ENCODE data around the gene CCDC117.

The CCDC117 gene

GRCh38 chr22:28769394-28770085 lies 3.0 kb upstream of the CCDC117 start:
- DNase-seq (ENCODE audit: low read depth in 2 of 2), result no peak

GRCh38 chr22:28771195-28771791 lies 1.2 kb upstream of the CCDC117 start:
- no peak for DNase-seq (ENCODE audit: low read depth in 2 of 2)

- no peak for DNase-seq (ENCODE audit: low read depth in 2 of 2)
These were observed 969 bp downstream of the CCDC117 start for GRCh38 chr22:28773461-28773867.

- no peak for DNase-seq (ENCODE audit: low read depth in 2 of 2)
These were observed 1.9 kb downstream of the CCDC117 start for GRCh38 chr22:28774378-28774777.

GRCh38 chr22:28779833-28780232 lies 7.3 kb downstream of the CCDC117 start:
- no peak for DNase-seq (ENCODE audit: low read depth in 2 of 2)

- no peak for DNase-seq (ENCODE audit: low read depth in 2 of 2)
These were observed 7.8 kb downstream of the CCDC117 start for GRCh38 chr22:28780296-28780695.

- no peak for DNase-seq (ENCODE audit: low read depth in 2 of 2)
These were observed 11.5 kb downstream of the CCDC117 start for GRCh38 chr22:28783786-28784671.

GRCh38 chr22:28788601-28789000 lies 16.1 kb downstream of the CCDC117 start:
- DNase-seq (ENCODE audit: low read depth in 2 of 2), result no peak

GRCh38 chr22:28791124-28791523 lies 18.6 kb downstream of the CCDC117 start:
- DNase-seq (ENCODE audit: low read depth in 2 of 2), result no peak

- no peak for DNase-seq (ENCODE audit: low read depth in 2 of 2)
These were observed 19.5 kb downstream of the CCDC117 start for GRCh38 chr22:28791841-28792490.

- no peak for DNase-seq (ENCODE audit: low read depth in 2 of 2)
These were observed 20.2 kb downstream of the CCDC117 start for GRCh38 chr22:28792491-28793383.

GRCh38 chr22:28793976-28794584 lies 21.6 kb downstream of the CCDC117 start:
- no peak for DNase-seq (ENCODE audit: low read depth in 2 of 2)

GRCh38 chr22:28795071-28795693 lies 22.7 kb downstream of the CCDC117 start:
- no peak for DNase-seq (ENCODE audit: low read depth in 2 of 2)

- DNase-seq (ENCODE audit: low read depth in 2 of 2), result no peak
These were observed 23.7 kb downstream of the CCDC117 start for GRCh38 chr22:28795932-28796856.

- no peak for DNase-seq (ENCODE audit: low read depth in 2 of 2)
These were observed 26.5 kb downstream of the CCDC117 start for GRCh38 chr22:28798810-28799605.

GRCh38 chr22:28799606-28800307 lies 27.3 kb downstream of the CCDC117 start:
- DNase-seq (ENCODE audit: low read depth in 2 of 2), result no peak

- DNase-seq (ENCODE audit: low read depth in 2 of 2), result peak; percentile 79 to 83
These were observed 28.0 kb downstream of the CCDC117 start, which contains the start of gene XBP1 for GRCh38 chr22:28800308-28801041. Gene XBP1, minus strand, starts transcription at chr22:28800569.

All from stimulated activated CD4-positive, alpha-beta T cell treated with anti-CD3 and anti-CD28 coated beads, Interleukin-15, amount 100 ng/mL, for 48 hours (primary cell).